Measurements from ENCODE around the gene RAB31.

The RAB31 gene

DNA sequence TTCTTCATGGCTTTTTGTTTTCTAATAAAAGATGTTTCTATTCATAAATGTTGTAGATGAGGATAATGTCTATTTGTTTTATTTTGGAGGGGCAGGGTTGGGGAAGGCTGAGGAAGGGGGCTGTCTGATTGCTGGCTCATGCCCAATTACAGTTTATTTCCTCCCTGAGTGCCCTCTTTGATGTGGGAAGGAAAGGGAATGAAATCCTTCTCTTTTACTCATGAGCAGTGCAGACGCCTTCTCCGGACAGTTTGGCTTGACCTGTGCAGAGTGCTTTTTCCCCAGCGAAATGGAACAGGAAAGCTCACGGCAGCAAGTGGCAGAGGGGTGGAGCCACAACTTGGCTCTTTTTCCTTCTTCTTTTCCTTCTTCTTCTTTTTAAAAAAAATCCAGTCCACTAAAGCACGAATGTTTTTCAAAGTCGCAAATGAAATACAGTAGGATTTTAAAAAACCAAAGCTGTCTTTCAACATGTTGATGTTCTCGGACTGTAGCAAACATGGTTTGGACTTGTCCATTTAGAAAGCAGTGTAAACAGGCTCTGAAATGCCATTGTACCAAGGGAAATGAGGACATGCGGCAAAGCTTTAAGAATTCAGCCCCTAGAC lies 34.5 kb downstream of the RAB31 start:
- TF ChIP-seq, protein P1, sequence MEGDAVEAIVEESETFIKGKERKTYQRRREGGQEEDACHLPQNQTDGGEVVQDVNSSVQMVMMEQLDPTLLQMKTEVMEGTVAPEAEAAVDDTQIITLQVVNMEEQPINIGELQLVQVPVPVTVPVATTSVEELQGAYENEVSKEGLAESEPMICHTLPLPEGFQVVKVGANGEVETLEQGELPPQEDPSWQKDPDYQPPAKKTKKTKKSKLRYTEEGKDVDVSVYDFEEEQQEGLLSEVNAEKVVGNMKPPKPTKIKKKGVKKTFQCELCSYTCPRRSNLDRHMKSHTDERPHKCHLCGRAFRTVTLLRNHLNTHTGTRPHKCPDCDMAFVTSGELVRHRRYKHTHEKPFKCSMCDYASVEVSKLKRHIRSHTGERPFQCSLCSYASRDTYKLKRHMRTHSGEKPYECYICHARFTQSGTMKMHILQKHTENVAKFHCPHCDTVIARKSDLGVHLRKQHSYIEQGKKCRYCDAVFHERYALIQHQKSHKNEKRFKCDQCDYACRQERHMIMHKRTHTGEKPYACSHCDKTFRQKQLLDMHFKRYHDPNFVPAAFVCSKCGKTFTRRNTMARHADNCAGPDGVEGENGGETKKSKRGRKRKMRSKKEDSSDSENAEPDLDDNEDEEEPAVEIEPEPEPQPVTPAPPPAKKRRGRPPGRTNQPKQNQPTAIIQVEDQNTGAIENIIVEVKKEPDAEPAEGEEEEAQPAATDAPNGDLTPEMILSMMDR (IDR thresholded peaks at IDR 0.05): no peak

DNA sequence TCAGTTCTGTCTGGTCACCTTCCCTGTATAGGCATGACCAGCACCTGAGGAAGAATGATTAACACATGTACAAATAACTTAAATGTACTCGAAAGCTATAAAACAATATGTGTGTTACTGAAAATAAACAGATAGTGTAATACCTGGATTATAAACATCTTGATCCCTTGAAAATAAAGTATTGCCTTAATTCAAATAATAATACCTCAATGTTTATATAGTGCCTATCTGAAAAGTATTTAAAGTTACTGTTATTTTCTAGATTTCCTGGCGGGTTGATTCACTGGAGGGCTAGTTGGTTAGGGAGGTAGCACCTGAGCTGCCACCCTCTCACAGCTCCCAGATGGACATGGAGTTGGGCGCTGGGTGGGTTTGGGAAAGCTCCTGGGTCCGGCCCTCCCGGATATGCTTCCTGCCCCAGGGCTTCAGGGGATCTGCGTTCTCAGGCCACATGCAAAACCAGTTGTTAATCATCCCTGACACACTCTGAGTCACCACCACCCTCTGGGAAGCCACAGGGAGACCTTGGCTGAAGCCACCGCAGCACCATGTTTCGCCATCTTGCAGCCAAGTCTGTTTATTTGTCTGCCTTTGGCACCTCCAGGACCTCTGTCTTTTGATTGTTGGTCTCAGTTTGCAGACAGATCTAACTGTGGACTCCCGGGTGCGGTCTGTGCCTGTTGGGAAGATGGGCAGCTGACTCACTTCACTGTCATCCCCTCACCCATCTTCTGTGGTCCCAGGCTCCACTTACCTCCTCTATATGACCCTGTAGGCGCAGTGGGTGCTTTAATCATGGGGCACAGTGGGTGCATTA lies 35.3 kb downstream of the RAB31 start:
- TF ChIP-seq, protein P1 (IDR thresholded peaks at IDR 0.05): no peak

DNA sequence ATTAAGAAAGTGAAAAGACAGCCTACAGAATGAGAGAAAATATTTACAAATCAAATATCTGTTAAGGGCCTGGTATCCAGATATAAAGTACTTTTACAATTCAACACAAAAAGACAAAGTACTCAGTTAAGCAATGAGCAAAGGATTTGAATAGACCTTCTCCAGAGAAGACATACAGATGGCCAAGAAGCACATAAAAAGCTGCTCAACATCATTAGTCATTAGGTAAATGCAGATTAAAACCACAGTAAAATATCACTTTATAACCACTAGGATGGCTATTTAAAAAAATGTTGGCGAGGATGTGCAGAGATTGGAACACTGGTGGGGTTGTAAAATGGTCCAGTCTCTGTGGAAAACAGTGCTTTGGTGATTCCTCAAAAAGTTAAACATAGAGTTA lies 38.9 kb downstream of the RAB31 start:
- TF ChIP-seq, protein P1 (IDR thresholded peaks at IDR 0.05): no peak

DNA sequence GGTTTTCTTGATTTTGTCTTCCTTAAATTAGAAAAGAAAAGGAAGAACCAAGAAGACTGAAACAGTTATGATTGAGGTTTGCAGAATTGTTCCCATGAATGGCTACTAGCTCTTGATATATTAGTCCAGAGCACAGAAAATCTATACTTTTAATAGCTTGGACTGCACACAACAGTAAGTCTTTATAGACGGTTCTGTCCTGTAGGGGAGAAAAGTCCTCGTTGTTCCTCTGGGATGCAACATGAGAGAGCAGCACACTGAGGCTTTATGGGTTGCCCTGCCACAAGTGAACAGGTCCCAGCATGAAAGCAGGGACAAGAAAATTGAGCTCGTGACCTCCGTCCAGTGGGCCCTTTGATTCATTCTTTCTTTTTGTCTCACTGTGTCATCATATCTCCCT lies 41.5 kb downstream of the RAB31 start:
- TF ChIP-seq, protein P1 (IDR thresholded peaks at IDR 0.05): no peak

DNA sequence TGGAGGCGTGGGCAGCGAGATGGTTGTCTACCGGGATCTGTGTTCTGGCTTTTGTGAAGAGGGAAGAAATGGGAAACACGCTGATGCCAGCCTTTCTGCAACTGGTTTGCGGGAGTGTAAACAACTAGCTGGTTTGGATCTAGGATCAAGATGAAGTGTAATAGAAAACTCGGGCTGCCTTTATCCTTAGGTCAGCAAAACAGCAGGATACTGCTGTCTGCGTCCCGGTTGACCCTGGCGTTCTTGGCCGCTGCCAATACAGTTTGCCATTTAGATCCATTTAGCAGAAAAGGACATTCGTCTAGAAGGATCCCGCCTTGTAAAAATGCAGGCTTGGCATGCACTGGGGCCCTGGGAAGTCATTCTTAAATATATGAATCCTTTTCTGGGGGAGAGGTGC lies 42.0 kb downstream of the RAB31 start:
- TF ChIP-seq, protein P1 (IDR thresholded peaks at IDR 0.05): no peak

DNA sequence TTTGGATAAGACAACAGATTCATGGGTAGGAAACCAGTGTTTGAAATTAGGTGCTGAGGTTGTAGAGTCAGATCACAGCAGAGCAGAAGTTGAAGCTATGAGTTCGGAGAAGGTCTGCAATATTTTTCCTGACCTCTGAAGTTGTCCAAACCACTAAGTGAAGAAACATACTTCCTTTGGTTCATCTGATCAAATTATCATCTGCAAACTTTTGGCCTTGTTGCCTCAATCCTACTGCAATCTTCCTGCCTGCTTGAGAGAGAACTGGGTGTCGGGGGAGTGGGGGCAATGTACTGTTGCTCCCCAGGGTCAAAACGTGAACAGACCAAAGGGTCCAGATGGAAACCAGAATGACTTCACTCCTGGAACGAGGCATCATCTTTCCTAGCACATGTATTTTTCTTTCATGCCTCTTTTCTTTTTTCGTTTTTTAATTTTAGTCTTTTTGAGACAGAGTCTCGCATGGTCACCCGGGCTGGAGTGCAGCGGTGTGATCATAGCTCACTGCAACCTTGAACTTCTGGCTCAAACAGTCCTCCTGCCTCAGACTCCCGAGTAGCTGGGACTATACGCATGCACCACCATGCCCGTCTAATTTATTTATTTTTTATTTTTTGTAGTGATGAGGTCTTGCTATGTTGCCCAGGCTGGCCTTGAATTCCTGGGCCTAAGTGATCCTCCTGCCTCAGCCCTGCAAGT lies 42.7 kb downstream of the RAB31 start:
- TF ChIP-seq, protein P1 (IDR thresholded peaks at IDR 0.05): no peak

DNA sequence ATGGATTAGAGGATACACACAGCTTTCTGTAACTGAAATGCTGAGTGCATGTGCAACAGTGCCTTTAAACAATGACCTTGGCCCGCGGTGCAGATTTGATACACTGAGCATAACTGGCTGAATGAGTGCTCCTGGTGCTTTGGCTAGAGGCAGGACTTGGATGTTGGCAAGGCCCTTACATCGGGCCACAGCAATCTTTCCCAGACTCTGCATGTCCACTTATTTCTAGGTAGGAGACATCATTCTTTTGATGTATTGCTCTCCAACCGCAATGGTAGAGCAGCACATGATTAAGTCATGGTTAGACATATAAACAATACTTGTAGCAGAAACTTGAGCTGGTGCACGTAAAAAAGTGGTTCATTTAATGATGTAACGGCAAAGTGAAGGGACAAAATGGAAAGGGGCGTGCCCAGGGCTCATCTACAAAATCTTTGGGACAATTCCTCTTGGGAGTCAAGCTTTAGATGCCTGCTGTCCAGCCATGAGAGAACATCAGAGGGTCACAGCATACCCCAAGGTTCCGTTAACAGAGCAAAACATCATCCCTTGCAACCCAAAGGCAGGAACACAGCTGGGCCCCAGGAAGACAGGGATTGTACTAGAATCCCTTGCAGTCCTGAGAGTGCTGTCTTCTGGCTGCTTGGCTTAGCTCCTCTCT lies 43.4 kb downstream of the RAB31 start:
- TF ChIP-seq, protein P1 (IDR thresholded peaks at IDR 0.05): no peak
